ENCODE measurements around the gene DEFB113. TPM values are rescaled to one million over a fixed set of nuclear protein-coding genes. Genes with fewer than 3 reads are reported as not detected.
A peak's percentile ranks its signal among the peaks of the same experiment; 100 is the strongest.

DEFB113 gene, protein sequence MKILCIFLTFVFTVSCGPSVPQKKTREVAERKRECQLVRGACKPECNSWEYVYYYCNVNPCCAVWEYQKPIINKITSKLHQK
- not detected for total RNA-seq

GRCh38 chr6:49969605-49970004 lies at the start of gene DEFB113:
DEFB113 (minus strand) TSS chr6:49969625; CDS start chr6:49969625, 0 bp downstream.
- DNase-seq (no peak), ATAC-seq (no peak)
- Mint-ChIP-seq H3K36me3 (no peaks in the 10 kb centered on the region), H3K4me3 (no peak within 1 kb of the TSS), H3K27ac (no peak within 1 kb of the TSS), H3K9me3 (ENCODE audit: low read depth) (peaks cover 2% of the 10 kb centered on the region), H3K4me1 (no peaks in the 10 kb centered on the region), H3K27me3 (no peaks in the 10 kb centered on the region)
- CTCF ChIA-PET, result no interaction called here

DNA sequence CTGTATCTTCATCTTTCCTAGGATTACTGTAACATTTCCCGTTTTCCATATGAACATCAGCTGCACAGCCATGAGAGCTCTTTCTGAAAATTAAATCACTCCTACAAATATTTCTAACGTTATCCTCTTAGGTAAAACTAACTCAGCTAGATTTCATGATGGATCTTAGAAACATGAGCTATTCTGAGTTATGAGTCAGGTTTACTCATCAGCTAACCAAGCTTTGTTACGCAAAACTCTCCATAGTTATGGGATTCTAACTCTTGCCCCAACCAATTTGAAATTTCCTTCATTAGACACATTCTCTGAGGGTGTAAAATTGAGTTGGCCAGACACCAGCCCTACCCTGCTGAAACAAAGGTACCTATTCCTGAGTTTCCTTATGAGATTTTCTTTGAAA lies 38.4 kb upstream of the DEFB113 start:
- Mint-ChIP-seq H3K4me1 (no peaks in the 10 kb centered on the region), H3K4me3 (no peak overlapping the region), H3K27ac (no peak overlapping the region), H3K36me3 (no peaks in the 10 kb centered on the region), H3K27me3 (no peaks in the 10 kb centered on the region), H3K9me3 (ENCODE audit: low read depth) (no peaks in the 10 kb centered on the region)
- DNase-seq, result no peak
- ATAC-seq, result no peak
- CTCF ChIA-PET, result no interaction called here

DNA sequence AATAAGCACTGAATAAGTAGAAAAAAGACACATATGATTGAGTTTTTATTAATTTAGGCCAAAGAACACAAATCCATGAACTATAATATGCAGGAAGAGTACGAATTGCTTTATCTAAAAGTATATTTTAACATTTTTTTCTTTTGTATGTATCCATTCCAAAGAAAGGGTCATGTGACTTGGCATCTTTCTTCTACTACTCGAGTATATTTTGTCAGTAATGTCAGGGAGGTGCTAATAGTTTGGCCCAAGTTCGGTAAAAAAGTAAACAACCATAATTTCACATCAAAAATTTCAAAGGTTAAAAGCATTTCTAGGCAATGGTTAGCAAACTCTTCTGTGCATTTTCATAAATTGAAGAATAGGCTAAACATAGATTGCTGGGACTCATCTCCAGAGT lies 33.7 kb upstream of the DEFB113 start:
- ATAC-seq, result no peak
- Mint-ChIP-seq H3K36me3 (no peaks in the 10 kb centered on the region), H3K9me3 (ENCODE audit: low read depth) (no peaks in the 10 kb centered on the region), H3K27ac (no peak overlapping the region), H3K4me3 (no peak overlapping the region), H3K4me1 (no peaks in the 10 kb centered on the region), H3K27me3 (no peaks in the 10 kb centered on the region)
- CTCF ChIA-PET, result no interaction called here
- DNase-seq, result no peak

DNA sequence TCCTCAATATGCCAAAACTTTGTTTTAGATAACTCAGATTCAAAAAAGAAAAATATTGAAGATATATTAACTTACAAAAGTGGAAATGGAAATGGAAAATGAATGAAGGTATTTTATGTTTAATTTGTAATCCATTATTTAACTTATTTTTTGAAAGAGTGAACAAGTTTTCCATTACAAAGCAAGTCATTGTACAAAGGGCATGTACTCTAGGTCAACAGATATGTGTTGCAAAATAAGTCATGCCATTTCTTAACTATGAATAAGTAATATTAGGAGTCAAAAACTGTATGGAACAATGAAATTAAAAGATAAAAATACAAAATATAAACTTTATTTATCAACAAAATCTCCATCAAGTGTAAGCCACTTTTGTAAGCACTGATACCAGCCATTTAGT lies 25.9 kb upstream of the DEFB113 start:
- H3K36me3 Mint-ChIP-seq, result no peaks in the 10 kb centered on the region
- DNase-seq, result no peak
- CTCF ChIA-PET, result no interaction called here
- no peak overlapping the region for H3K27ac Mint-ChIP-seq
- no peaks in the 10 kb centered on the region for H3K9me3 Mint-ChIP-seq (ENCODE audit: low read depth)
- no peaks in the 10 kb centered on the region for H3K4me1 Mint-ChIP-seq
- ATAC-seq, result no peak
- H3K4me3 Mint-ChIP-seq, result no peak overlapping the region
- no peaks in the 10 kb centered on the region for H3K27me3 Mint-ChIP-seq

GRCh38 chr6:49988900-49989299 lies 19.5 kb upstream of the DEFB113 start:
- Mint-ChIP-seq H3K27me3 (no peaks in the 10 kb centered on the region), H3K9me3 (ENCODE audit: low read depth) (peaks cover 5% of the 10 kb centered on the region), H3K27ac (no peak overlapping the region), H3K36me3 (no peaks in the 10 kb centered on the region), H3K4me3 (no peak overlapping the region), H3K4me1 (no peaks in the 10 kb centered on the region)
- DNase-seq, result no peak
- CTCF ChIA-PET, result no interaction called here
- no peak for ATAC-seq

GRCh38 chr6:49987749-49988148 lies 18.3 kb upstream of the DEFB113 start:
- DNase-seq (no peak), ATAC-seq (no peak)
- Mint-ChIP-seq H3K27ac (no peak overlapping the region), H3K36me3 (no peaks in the 10 kb centered on the region), H3K4me3 (no peak overlapping the region), H3K27me3 (no peaks in the 10 kb centered on the region), H3K4me1 (no peaks in the 10 kb centered on the region), H3K9me3 (ENCODE audit: low read depth) (peaks cover 5% of the 10 kb centered on the region)
- CTCF ChIA-PET, result no interaction called here

DNA sequence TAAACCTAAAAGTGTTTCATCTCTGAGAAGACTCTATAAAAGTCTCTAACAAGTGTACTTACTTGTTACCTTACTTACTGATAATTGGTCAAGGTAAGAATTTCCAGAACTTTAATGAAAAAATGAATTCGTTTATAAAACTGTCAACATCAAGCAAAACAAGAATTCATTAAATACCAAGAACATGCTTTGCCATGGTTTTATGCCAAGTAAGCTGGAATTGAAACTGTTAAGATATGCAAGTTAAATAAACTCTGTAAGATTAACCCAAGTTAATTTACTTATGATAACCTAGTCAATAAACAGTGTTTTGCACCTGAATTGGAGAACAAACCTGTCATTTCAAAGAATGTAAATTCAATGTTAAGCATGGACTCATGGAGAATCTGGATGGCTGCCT lies 17.1 kb upstream of the DEFB113 start:
- Mint-ChIP-seq H3K4me3 (no peak overlapping the region), H3K9me3 (ENCODE audit: low read depth) (peaks cover 8% of the 10 kb centered on the region), H3K36me3 (no peaks in the 10 kb centered on the region), H3K4me1 (no peaks in the 10 kb centered on the region), H3K27me3 (no peaks in the 10 kb centered on the region), H3K27ac (no peak overlapping the region)
- DNase-seq (no peak), ATAC-seq (no peak)
- CTCF ChIA-PET, result no interaction called here

DNA sequence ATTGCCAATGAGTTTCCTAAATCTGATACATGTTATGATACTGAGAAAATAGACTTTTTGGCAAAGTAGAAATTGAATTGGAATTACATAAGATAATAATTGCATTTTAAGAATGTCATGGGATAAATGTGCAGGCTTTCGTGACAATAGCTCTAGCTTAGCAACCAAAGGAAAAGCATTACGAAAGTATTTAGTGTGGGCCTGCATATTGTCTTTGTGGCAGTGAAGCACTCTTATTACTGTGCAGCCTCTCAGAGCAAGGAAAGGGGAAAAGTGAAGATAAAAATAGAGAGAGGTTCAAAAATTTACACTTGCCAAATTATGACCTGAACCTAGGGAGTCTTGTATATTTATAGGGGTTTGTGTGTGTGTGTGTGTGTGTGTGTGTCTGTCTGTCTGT lies 12.6 kb upstream of the DEFB113 start:
- CTCF ChIA-PET, result no interaction called here

DNA sequence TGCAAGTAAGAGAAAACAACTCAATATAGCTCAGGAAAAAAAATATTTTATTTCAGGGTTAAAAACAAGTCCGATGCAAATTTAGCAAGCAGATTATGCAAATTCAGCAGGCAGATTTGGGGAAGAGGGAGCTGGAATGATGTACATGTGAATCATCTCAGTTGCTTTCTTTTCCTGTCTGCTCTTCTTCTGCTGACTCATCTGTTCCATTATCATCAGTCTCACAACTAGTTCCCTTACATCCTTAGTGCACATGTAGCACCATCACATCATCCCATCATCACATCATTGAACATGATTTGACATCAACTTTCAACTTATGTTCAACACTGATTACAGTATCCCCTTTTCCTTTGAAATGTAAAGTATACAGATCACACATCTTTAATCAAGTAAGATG lies 11.5 kb upstream of the DEFB113 start:
- peaks cover 4% of the 10 kb centered on the region for H3K4me1 Mint-ChIP-seq
- no peak for ATAC-seq
- peaks cover 3% of the 10 kb centered on the region for H3K9me3 Mint-ChIP-seq (ENCODE audit: low read depth)
- H3K27me3 Mint-ChIP-seq, result no peaks in the 10 kb centered on the region
- H3K4me3 Mint-ChIP-seq, result no peak overlapping the region
- no peaks in the 10 kb centered on the region for H3K36me3 Mint-ChIP-seq
- no peak for DNase-seq
- CTCF ChIA-PET, result no interaction called here
- no peak overlapping the region for H3K27ac Mint-ChIP-seq

More for the DNA sequence above, 12.6 kb upstream of the DEFB113 start:
- H3K4me1 Mint-ChIP-seq, result peaks cover 4% of the 10 kb centered on the region
- H3K27me3 Mint-ChIP-seq, result no peaks in the 10 kb centered on the region
- no peak for ATAC-seq
- H3K9me3 Mint-ChIP-seq (ENCODE audit: low read depth), result peaks cover 3% of the 10 kb centered on the region
- DNase-seq, result no peak
- H3K27ac Mint-ChIP-seq, result no peak overlapping the region
- H3K4me3 Mint-ChIP-seq, result no peak overlapping the region
- H3K36me3 Mint-ChIP-seq, result no peaks in the 10 kb centered on the region

GRCh38 chr6:49979584-49979983 lies 10.2 kb upstream of the DEFB113 start:
- ATAC-seq (no peak), DNase-seq (no peak)
- H3K27me3 Mint-ChIP-seq, result no peaks in the 10 kb centered on the region
- H3K36me3 Mint-ChIP-seq, result no peaks in the 10 kb centered on the region
- no peak overlapping the region for H3K4me3 Mint-ChIP-seq
- H3K9me3 Mint-ChIP-seq (ENCODE audit: low read depth), result peaks cover 3% of the 10 kb centered on the region
- CTCF ChIA-PET, result no interaction called here
- no peak overlapping the region for H3K27ac Mint-ChIP-seq
- H3K4me1 Mint-ChIP-seq, result peaks cover 4% of the 10 kb centered on the region

- ATAC-seq, result no peak
- H3K4me3 Mint-ChIP-seq, result peak overlapping the region; percentile 71
- H3K9me3 Mint-ChIP-seq (ENCODE audit: low read depth), result peaks cover 3% of the 10 kb centered on the region
Measured at GRCh38 chr6:49978332-49979226, 9.2 kb upstream of the DEFB113 start.

DNA sequence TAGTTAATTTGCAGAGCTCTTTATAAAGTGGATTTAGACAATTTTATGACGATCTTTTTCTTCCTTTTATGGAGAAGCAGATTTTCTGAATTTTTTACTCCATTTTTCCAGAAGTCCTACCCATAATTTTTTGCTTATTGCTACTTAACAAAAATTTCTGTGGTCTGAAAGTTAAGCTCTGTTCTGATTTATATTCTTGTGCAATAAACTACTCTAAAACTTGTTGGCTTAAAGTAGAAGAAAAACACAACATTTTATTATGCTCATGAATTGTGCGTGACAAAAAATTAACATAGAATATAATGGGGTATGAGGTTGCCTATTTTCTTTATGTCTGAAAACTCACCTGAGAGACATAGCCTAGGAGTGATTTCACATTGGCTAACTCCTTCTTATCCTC lies 2.6 kb downstream of the DEFB113 start:
- DNase-seq (no peak), ATAC-seq (no peak)
- Mint-ChIP-seq H3K27me3 (no peaks in the 10 kb centered on the region), H3K4me1 (no peaks in the 10 kb centered on the region), H3K4me3 (no peak overlapping the region), H3K9me3 (ENCODE audit: low read depth) (no peaks in the 10 kb centered on the region), H3K27ac (no peak overlapping the region), H3K36me3 (no peaks in the 10 kb centered on the region)
- CTCF ChIA-PET, result no interaction called here

More at GRCh38 chr6:49978332-49979226, 9.2 kb upstream of the DEFB113 start:
- H3K27me3 Mint-ChIP-seq, result no peaks in the 10 kb centered on the region
- H3K27ac Mint-ChIP-seq, result peak overlapping the region; percentile 33
- CTCF ChIA-PET, result no interaction called here
- H3K4me1 Mint-ChIP-seq, result peaks cover 4% of the 10 kb centered on the region
- no peaks in the 10 kb centered on the region for H3K36me3 Mint-ChIP-seq
- DNase-seq, result no peak

- no peaks in the 10 kb centered on the region for H3K9me3 Mint-ChIP-seq (ENCODE audit: low read depth)
- H3K4me1 Mint-ChIP-seq, result no peaks in the 10 kb centered on the region
- CTCF ChIA-PET, result no interaction called here
- DNase-seq, result no peak
- no peak overlapping the region for H3K4me3 Mint-ChIP-seq
- ATAC-seq, result no peak
- no peaks in the 10 kb centered on the region for H3K36me3 Mint-ChIP-seq
- no peak overlapping the region for H3K27ac Mint-ChIP-seq
- no peaks in the 10 kb centered on the region for H3K27me3 Mint-ChIP-seq
Measured at GRCh38 chr6:49966334-49966733, 3.1 kb downstream of the DEFB113 start.

DNA sequence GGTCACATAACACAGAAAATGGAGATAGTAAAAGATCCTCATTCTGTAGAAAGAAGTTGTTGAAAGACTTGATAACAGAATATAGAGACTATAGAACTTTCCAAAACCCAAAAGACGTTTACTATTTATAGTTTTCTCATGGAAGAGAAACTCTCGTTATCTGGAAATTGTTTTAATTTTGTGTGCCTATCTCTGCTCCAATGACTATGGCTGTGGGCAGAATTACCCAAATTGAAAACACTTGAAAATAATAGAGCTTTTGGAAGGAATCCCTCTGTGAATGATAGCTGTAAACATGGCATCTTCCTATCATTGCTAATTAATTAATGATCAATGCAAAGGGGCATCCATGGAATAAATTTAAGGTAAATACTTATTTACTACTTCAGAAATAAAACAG lies 5.4 kb downstream of the DEFB113 start, which contains the start of gene DEFB114:
Gene DEFB114, minus strand, starts transcription at position 101 of the 400 bp plus-strand sequence. Its CDS starts 59 bp downstream, at position 42.
- no peaks in the 10 kb centered on the region for H3K27me3 Mint-ChIP-seq
- no peaks in the 10 kb centered on the region for H3K36me3 Mint-ChIP-seq
- DNase-seq (no peak), ATAC-seq (no peak)
- H3K4me3 Mint-ChIP-seq, result no peak within 1 kb of the TSS
- CTCF ChIA-PET, result no interaction called here
- peaks cover under 1% of the 10 kb centered on the region for H3K9me3 Mint-ChIP-seq (ENCODE audit: low read depth)
- H3K4me1 Mint-ChIP-seq, result no peaks in the 10 kb centered on the region
- H3K27ac Mint-ChIP-seq, result no peak within 1 kb of the TSS

Measured in activated CD8-positive, alpha-beta memory T cell treated with anti-CD3 and anti-CD28 coated beads, Interleukin-2, amount 10 ng/mL, durations not matched to agents 7 days and 5 days (primary cell).